GM13976 (cell line): ENCODE results near the gene ITCH.
"Not testable (repeated sequence)": the region's sequence is repeated elsewhere in the genome, so short reads cannot be mapped to it uniquely, and the experiment has no call there.

Experiments used
- DNase-seq: peaks from one replicate; pipeline ENCODE4 v3.0.0; 2012; ENCODE audit warnings: low spot score
- CTCF ChIP-seq: IDR thresholded peaks from 2 replicates; pipeline ENCODE4 v1.5.1; 2012; ENCODE audit warnings: borderline replicate concordance, mild to moderate bottlenecking; ENCODE audit not compliant: insufficient read depth; ENCODE audit errors: extremely low read depth, missing control alignments, control extremely low read depth
- in situ Hi-C: fragments of 300-500 bp; cut with MboI; formaldehyde crosslinking; loops from one replicate; pipeline ENCODE4 v1.12.0; 2022; ENCODE audit warnings: low sequenced_read_pairs, mixed read lengths, inconsistent platforms; ENCODE audit not compliant: unreplicated experiment

The ITCH gene

GRCh38 chr20:34363465-34364222, 571 bp downstream of the ITCH start:
- TF ChIP-seq CTCF: no peak
- no peak for DNase-seq
- in situ Hi-C loops: no loop called here

GRCh38 chr20:34364223-34364506, 1.1 kb downstream of the ITCH start:
- in situ Hi-C loops: no loop called here
- TF ChIP-seq CTCF: no peak
- no peak for DNase-seq

GRCh38 chr20:34365765-34366213, 2.7 kb downstream of the ITCH start:
- peak; percentile 68 for DNase-seq
- in situ Hi-C loops: no loop called here
- TF ChIP-seq CTCF: no peak

- TF ChIP-seq CTCF: no peak
- in situ Hi-C loops: no loop called here
- no peak for DNase-seq
These were observed 4.1 kb downstream of the ITCH start for GRCh38 chr20:34367155-34367554.

GRCh38 chr20:34367911-34368310, 4.8 kb downstream of the ITCH start:
- in situ Hi-C loops, DNase-seq: not testable (repeated sequence)

GRCh38 chr20:34368547-34368946, 5.5 kb downstream of the ITCH start:
- in situ Hi-C loops: no loop called here
- no peak for TF ChIP-seq CTCF
- no peak for DNase-seq

DNA sequence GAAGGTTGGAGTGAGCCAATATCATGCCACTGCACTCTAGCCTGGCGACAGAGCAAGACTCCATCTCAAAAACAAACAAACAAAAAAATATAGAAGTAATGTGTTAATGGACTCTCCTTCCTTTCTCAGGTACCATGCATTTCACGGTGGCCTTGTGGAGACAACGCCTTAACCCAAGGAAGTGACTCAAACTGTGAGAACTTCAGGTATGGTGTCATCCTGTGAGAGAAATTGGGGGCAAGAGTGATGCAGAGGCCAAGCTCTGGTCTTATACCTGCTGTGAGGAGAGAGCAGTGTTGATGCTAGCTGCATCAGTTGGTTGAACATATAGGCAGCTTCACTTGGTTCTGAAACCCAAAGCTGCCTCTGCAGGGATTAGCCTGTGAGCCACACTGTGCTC, 6.2 kb downstream of the ITCH start:
- TF ChIP-seq CTCF: no peak
- in situ Hi-C loops: no loop called here
- no peak for DNase-seq
